ENCODE data around the gene RNASEH2A.
A peak's percentile ranks its signal among the peaks of the same experiment; 100 is the strongest.
"Not testable (repeated sequence)": the region's sequence is repeated elsewhere in the genome, so short reads cannot be mapped to it uniquely, and the experiment has no call there.

The RNASEH2A gene

GRCh38 chr19:12794196-12794941 is 12.0 kb upstream of the RNASEH2A start:
- DNase-seq, result no peak

GRCh38 chr19:12794971-12795381 is 11.4 kb upstream of the RNASEH2A start:
- no peak for DNase-seq

GRCh38 chr19:12796146-12797071 is 10.0 kb upstream of the RNASEH2A start:
- DNase-seq, result peak; percentile 91

GRCh38 chr19:12797141-12797587 is 9.2 kb upstream of the RNASEH2A start:
- no peak for DNase-seq

GRCh38 chr19:12797607-12798006 is 8.8 kb upstream of the RNASEH2A start:
- not testable (repeated sequence) for DNase-seq

- DNase-seq, result no peak
These were observed 6.5 kb upstream of the RNASEH2A start for GRCh38 chr19:12799742-12800465.

- DNase-seq, result no peak
These were observed 6.0 kb upstream of the RNASEH2A start for GRCh38 chr19:12800466-12800770.

- peak; percentile 73 for DNase-seq
These were observed 5.4 kb upstream of the RNASEH2A start for GRCh38 chr19:12800923-12801465.

- DNase-seq, result peak; percentile 90
These were observed 4.7 kb upstream of the RNASEH2A start, which contains the start of the genes PRDX2 and THSD8 for GRCh38 chr19:12801466-12802266. Gene PRDX2, minus strand, starts transcription at chr19:12801800. Its CDS starts 539 bp downstream, at chr19:12801261. Gene THSD8, plus strand, starts transcription at chr19:12802069. Its CDS starts 3 bp downstream, at chr19:12802072.

GRCh38 chr19:12802267-12803106 is 3.9 kb upstream of the RNASEH2A start:
- DNase-seq, result no peak

GRCh38 chr19:12804051-12804450 is 2.3 kb upstream of the RNASEH2A start:
- DNase-seq, result no peak

GRCh38 chr19:12815088-12815487 is 8.7 kb downstream of the RNASEH2A start:
- no peak for DNase-seq

- not testable (repeated sequence) for DNase-seq
These were observed 10.8 kb downstream of the RNASEH2A start for GRCh38 chr19:12817188-12817587.

GRCh38 chr19:12817810-12818209 is 11.4 kb downstream of the RNASEH2A start:
- not testable (repeated sequence) for DNase-seq

- no peak for DNase-seq
These were observed 15.4 kb downstream of the RNASEH2A start for GRCh38 chr19:12821761-12822160.

- peak; percentile 72 for DNase-seq
These were observed 19.1 kb downstream of the RNASEH2A start for GRCh38 chr19:12825254-12826131.

GRCh38 chr19:12828494-12828893 is 22.1 kb downstream of the RNASEH2A start:
- peak; percentile 67 for DNase-seq

GRCh38 chr19:12833418-12833737 is 27.0 kb downstream of the RNASEH2A start:
- no peak for DNase-seq

GRCh38 chr19:12833738-12834565 is 27.6 kb downstream of the RNASEH2A start:
- peak; percentile 78 for DNase-seq

Measured in activated effector memory CD4-positive, alpha-beta T cell treated with anti-CD3 and anti-CD28 coated beads, Interleukin-2, amount 50 U/mL, for 16 hours (primary cell).